Measurements from ENCODE around the gene CYTH1.

The CYTH1 gene

GRCh38 chr17:78668847-78669246 lies 113.2 kb downstream of the CYTH1 start (continued):
- no peak for TF ChIP-seq ZNF18 (tag by site-specific recombination; IDR thresholded peaks at IDR 0.05)
- TF ChIP-seq KLF16 (tag by site-specific recombination; IDR thresholded peaks at IDR 0.05), result no peak
- TF ChIP-seq RBAK (tag by site-specific recombination; IDR thresholded peaks at IDR 0.05), result no peak
- no peak for TF ChIP-seq ZNF37A (tag by site-specific recombination; IDR thresholded peaks at IDR 0.05)

GRCh38 chr17:78667741-78668640 lies 114.1 kb downstream of the CYTH1 start:
- H3K36me3 ChIP-seq (ENCODE audit: control insufficient read depth in 2 of 2, insufficient read depth in 1 of 2, low read length in 2 of 2), result no peaks in the 10 kb centered on the region
- H3K4me1 ChIP-seq (ENCODE audit: control insufficient read depth, insufficient read depth, low read length), result peaks cover 16% of the 10 kb centered on the region
- no peak overlapping the region for H3K27ac ChIP-seq (ENCODE audit: extremely low read depth, low read depth, low read length)
- ChIA-PET POLR2A (no interaction called here), CTCF (interaction anchor here (0.6 kb wide), 1 partner anchor 324 kb away, joined by 4 read pairs; no protein-coding TSS in a partner anchor)
- no peaks in the 10 kb centered on the region for H3K9me3 ChIP-seq (ENCODE audit: control insufficient read depth, insufficient read depth, low read depth, low read length)
- TF ChIP-seq PBX3 (CRISPR knock-in tag; IDR thresholded peaks at IDR 0.05) (no peak), ZSCAN23 (tag by site-specific recombination; IDR thresholded peaks at IDR 0.05) (no peak)
- no peak overlapping the region for H3K4me3 ChIP-seq (ENCODE audit: low read depth, low read length)

GRCh38 chr17:78667091-78667490 lies 115.0 kb downstream of the CYTH1 start:
- Histone ChIP-seq H3K9me3 (ENCODE audit: control insufficient read depth, insufficient read depth, low read depth, low read length) (no peaks in the 10 kb centered on the region), H3K4me3 (ENCODE audit: low read depth, low read length) (no peak overlapping the region), H3K4me1 (ENCODE audit: control insufficient read depth, insufficient read depth, low read length) (peaks cover 16% of the 10 kb centered on the region), H3K27ac (ENCODE audit: extremely low read depth, low read depth, low read length) (no peak overlapping the region), H3K36me3 (ENCODE audit: control insufficient read depth in 2 of 2, insufficient read depth in 1 of 2, low read length in 2 of 2) (no peaks in the 10 kb centered on the region)
- TF ChIP-seq YY2 (tag by site-specific recombination; IDR thresholded peaks at IDR 0.05) (no peak), ZNF561 (tag by site-specific recombination; IDR thresholded peaks at IDR 0.05; ENCODE audit: borderline replicate concordance) (no peak), ZNF776 (tag by site-specific recombination; IDR thresholded peaks at IDR 0.05; ENCODE audit: borderline replicate concordance) (no peak), ZNF544 (tag by site-specific recombination; IDR thresholded peaks at IDR 0.05) (no peak), ZNF26 (tag by site-specific recombination; IDR thresholded peaks at IDR 0.05) (no peak), ZBTB8A (tag by site-specific recombination; IDR thresholded peaks at IDR 0.05) (no peak), ZNF121 (tag by site-specific recombination; IDR thresholded peaks at IDR 0.05) (no peak), ZNF660 (tag by site-specific recombination; IDR thresholded peaks at IDR 0.05) (no peak), ZNF501 (tag by site-specific recombination; IDR thresholded peaks at IDR 0.05) (no peak), YY1 (tag by site-specific recombination; IDR thresholded peaks at IDR 0.05) (no peak), ZNF10 (tag by site-specific recombination; IDR thresholded peaks at IDR 0.05) (no peak), ZNF48 (tag by site-specific recombination; IDR thresholded peaks at IDR 0.05) (no peak), SP2 (tag by site-specific recombination; IDR thresholded peaks at IDR 0.05) (no peak)
- TF ChIP-seq, protein P1, sequence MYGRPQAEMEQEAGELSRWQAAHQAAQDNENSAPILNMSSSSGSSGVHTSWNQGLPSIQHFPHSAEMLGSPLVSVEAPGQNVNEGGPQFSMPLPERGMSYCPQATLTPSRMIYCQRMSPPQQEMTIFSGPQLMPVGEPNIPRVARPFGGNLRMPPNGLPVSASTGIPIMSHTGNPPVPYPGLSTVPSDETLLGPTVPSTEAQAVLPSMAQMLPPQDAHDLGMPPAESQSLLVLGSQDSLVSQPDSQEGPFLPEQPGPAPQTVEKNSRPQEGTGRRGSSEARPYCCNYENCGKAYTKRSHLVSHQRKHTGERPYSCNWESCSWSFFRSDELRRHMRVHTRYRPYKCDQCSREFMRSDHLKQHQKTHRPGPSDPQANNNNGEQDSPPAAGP (tag by site-specific recombination; IDR thresholded peaks at IDR 0.05), result no peak
- ChIA-PET POLR2A (no interaction called here), CTCF (interaction anchor here (1.8 to 2.5 kb wide), 2 partner anchors 41 to 170 kb away, joined by 7 to 17 read pairs; no protein-coding TSS in a partner anchor)

All from HEK293 (cell line).